Measurements from ENCODE around the gene PRKCZ.

PRKCZ gene

GRCh38 chr1:2205191-2205952 lies 155.2 kb downstream of the PRKCZ start:
- peak; percentile 77 to 87 for DNase-seq (ENCODE audit: low read depth in 1 of 2, low spot score in 1 of 2)

GRCh38 chr1:2206813-2207487 lies 156.7 kb downstream of the PRKCZ start:
- no peak for DNase-seq (ENCODE audit: low read depth in 1 of 2, low spot score in 1 of 2)

DNA sequence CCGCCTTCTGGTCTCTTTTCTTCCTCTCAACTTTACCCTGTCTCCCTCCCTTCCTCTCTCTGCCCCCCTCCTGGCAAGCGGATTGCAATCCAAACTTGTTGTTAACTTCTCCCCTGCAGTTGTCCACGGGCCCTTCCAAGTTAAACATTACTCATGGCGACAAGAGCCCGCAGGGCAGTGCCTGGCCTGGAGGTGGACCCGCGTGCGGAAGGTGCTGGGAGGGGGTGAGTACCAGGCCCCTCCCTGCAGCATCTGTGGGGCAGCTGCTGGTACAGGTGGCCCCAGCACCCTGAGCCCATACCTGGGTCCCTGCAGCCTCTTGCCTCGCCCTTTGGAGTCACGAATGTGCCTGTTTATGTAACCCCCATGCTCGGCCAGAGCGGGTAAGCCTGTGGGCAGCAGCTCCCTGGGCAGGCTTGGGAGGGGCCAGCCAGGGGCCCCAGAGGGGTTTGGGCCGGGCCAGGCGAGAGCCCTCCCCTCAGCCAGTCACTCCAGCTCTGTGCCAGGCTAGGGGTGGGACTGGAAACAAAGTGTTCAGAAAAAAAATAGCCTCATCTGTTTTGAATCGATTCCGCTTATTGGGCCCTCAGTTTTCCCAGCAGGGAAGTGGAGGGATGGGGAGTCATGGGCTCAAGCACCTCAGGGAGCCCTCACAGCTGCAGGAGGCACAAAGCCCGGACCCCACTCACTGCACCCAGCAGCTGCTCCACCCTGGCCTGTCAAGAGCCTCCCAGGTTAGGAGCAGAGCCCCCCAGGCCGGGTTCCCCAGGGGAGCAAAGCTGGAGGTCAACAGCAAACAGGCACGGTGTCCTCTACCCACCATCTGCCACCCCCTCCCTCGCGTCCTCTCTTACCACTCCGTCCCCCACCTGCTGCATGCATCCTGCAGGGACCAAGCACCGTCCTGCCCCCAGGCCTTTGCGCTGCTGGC lies 158.4 kb downstream of the PRKCZ start:
- DNase-seq (ENCODE audit: low read depth in 1 of 2, low spot score in 1 of 2), result no peak

- no peak for DNase-seq (ENCODE audit: low read depth in 1 of 2, low spot score in 1 of 2)
These were observed 159.3 kb downstream of the PRKCZ start for GRCh38 chr1:2209400-2210083.

GRCh38 chr1:2210084-2210653 lies 160.0 kb downstream of the PRKCZ start:
- no peak for DNase-seq (ENCODE audit: low read depth in 1 of 2, low spot score in 1 of 2)

- DNase-seq (ENCODE audit: low read depth in 1 of 2, low spot score in 1 of 2), result no peak
These were observed 160.6 kb downstream of the PRKCZ start for GRCh38 chr1:2210786-2211185.

- no peak for DNase-seq (ENCODE audit: low read depth in 1 of 2, low spot score in 1 of 2)
These were observed 162.0 kb downstream of the PRKCZ start for GRCh38 chr1:2212274-2212531.

DNA sequence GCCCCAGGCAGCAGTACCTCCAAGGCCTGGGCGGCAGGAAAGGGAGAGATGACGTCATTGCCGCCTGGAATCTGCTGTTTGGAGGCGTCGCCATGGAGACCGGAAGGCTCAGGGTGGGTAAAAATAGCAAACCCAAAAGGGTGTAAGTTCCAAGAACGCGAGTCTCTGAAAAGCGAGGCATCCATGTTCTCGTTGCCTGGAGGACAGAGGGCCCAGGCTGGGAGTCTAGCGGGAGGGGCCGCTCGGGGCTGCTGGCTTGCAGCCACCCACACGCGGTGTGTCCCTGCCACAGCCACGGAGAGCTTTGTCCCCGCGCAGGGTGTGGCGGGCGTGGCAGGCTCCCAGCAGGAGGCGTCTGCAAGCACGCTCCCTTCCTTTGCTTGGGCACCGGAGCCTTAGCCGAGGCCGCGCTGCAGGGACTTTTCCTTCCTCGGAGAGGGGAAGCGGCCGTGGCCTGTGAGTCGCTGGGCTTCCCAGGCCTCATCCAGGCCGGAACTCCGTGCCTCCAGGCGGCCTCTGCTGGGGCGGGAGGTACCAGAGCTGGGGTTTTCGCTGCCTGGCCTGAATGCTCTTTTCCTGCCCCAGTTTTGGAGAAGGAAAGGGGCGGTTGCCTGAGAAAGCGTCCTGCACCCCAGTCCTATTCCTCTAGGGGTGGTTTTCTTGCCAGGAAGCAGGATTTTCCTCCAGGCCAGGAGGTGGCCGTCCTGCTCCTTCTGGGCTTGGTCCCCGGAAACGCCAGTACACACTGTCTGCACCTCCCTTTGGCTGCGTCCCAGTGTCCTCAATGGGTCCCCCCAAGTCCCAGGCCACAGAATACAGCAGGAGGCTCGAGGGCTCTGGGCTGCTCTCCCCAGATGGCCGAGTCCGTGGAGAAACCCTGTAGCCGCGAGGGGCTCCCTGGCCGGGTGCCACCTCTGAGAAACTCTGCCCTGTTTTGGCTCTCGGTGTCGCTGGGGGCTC lies 162.6 kb downstream of the PRKCZ start:
- no peak for DNase-seq (ENCODE audit: low read depth in 1 of 2, low spot score in 1 of 2)

GRCh38 chr1:2213576-2214505 lies 163.6 kb downstream of the PRKCZ start:
- DNase-seq (ENCODE audit: low read depth in 1 of 2, low spot score in 1 of 2), result no peak

DNA sequence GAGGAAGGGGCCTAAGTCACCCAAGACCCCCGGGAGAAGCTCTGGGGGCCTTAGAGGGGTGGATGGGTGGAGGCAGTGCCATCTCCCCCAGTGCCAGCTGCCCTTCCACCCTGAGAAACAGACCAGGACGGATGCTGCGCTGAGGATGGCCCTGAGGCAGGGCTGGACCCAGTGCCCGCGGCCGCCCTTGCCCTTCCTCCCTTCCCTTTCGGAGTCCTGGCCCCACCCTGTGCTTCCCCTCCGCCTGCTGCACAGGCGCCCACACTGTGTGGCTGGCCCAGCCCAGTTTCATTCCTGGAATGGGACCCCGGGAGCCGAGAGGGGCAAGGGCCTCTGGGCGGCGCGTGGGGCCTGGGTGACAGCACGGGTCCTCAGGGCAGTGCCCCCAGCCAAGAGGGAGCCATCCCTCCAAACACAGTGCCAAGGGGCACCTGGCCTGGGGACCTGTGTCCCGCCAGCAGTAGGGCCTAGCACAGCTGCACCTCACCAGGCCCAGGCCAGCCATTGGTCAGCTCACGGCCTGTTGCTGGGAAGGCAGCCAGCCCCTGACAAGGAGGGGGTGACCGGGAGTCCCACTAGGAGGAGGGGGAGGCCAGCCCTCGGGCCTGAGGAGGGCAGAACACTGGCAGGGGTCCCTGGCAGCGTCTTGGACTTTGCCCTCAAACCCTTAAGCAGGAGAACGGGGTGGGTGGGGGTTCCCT lies 164.5 kb downstream of the PRKCZ start:
- DNase-seq (ENCODE audit: low read depth in 1 of 2, low spot score in 1 of 2), result no peak

DNA sequence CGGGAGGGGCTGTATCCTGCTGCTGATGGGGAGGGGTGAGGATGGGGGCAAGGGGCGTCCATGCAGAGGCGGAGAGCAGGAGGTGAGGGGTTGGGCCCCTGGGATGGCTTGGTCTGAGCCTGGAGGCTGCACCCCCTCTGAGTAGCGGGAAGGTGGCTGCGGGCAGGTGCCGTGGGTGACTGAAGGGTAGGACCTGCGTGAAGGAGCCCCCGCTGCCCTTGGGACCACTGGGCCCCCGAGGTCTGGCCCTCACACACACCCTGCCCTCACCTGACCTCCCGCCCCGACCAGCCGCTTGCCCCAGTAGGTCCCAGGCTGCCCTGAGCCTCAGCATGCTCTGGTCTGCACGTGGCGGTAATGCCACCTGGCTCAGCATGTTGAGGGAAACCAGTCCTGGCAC lies 165.1 kb downstream of the PRKCZ start:
- no peak for DNase-seq (ENCODE audit: low read depth in 1 of 2, low spot score in 1 of 2)

GRCh38 chr1:2215909-2216766 lies 165.9 kb downstream of the PRKCZ start:
- no peak for DNase-seq (ENCODE audit: low read depth in 1 of 2, low spot score in 1 of 2)

GRCh38 chr1:2216767-2217058 lies 166.5 kb downstream of the PRKCZ start:
- DNase-seq (ENCODE audit: low read depth in 1 of 2, low spot score in 1 of 2), result no peak

DNA sequence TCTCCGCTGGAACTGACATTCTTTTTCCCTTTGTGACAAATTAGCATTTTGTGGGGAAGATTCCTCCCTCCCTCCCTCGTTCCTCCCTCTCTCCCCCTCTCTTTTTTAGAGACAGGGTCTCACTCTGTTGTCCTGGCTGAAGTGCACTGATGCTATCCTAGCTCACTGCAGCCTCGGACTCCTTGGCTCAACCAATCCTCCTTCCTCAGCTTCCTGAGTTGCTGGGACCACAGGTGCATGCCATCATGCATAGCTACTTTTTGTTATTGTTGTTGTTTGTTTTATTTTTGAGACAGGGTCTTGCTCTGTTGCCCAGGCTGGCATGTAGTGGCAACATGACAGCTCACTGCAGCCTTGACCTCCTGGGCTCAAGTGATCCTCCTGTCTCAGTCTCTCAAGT lies 171.1 kb downstream of the PRKCZ start:
- no peak for DNase-seq (ENCODE audit: low read depth in 1 of 2, low spot score in 1 of 2)

DNA sequence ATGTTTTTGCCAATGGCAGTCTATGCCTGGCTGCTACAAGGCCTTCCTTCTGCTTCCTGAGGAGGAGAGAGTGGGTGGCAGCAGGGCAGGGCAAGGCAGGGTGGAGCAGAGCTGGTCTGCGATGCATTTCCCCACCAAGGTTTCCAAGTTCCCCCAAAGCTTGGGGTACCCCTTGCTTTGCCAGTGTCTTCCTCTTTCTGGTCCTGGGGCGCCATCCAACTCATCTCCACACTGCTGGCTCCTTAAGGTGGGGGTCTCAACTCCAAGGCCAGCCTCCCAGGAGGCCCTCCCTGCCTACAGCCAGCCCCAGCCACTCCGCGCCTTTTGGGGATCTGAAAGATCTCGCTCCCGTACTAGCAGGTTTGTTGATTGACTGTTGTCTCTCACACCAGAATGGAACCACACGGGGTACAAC lies 174.0 kb downstream of the PRKCZ start:
- DNase-seq (ENCODE audit: low read depth in 1 of 2, low spot score in 1 of 2), result no peak

GRCh38 chr1:2224631-2225428 lies 174.6 kb downstream of the PRKCZ start:
- no peak for DNase-seq (ENCODE audit: low read depth in 1 of 2, low spot score in 1 of 2)

All from activated CD4-positive, alpha-beta T cell treated with anti-CD3 and anti-CD28 coated beads, Interleukin-2, amount 50 U/mL, for 24 hours (primary cell).